ENCODE results near the gene OCRL. TPM values are rescaled to one million over a fixed set of nuclear protein-coding genes. Genes with fewer than 3 reads are reported as not detected.
A peak's percentile ranks its signal among the peaks of the same experiment; 100 is the strongest.

OCRL gene
- total and polyA plus RNA-seq, 2 donors from 2014 or later, result 9.4 to 20.0 TPM

DNA sequence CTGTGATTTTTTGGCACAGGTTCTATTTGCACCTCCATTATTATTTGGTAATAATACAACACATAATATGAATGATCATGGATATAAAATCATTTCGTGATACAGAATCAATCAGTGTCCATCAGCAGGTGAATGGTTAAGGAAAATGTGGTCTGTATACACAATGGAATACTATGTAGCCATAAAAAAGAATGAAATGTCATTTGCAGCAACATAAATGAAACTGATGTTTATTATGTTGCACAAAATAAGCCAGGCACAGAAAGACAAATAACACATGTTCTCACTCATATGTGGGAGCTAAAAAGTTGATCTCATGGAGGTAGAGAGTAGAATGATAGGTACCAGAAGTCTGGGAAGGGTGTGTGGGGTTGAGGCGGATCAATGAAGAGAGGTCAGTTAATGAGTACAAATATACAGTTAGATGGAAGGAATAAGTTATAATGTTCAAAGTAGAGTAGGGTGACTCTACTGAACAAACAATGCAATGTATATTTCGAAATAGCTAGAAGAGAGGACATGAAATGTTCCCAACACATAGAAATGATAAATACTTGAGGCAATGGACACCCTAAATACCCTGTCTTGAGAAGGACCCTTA, 15.7 kb upstream of the OCRL start:
- H3K36me3 ChIP-seq (ENCODE audit: control insufficient read depth in 2 of 3, insufficient read depth in 3 of 3, low read length in 3 of 3), result no peaks in the 10 kb centered on the region
- no peak overlapping the region for H3K9ac ChIP-seq (ENCODE audit: low read length in 3 of 3)
- H3K4me3 ChIP-seq (ENCODE audit: low read length in 3 of 3), result peak overlapping the region in 1 of 3 donors; percentile 50
- TF ChIP-seq, protein P1, sequence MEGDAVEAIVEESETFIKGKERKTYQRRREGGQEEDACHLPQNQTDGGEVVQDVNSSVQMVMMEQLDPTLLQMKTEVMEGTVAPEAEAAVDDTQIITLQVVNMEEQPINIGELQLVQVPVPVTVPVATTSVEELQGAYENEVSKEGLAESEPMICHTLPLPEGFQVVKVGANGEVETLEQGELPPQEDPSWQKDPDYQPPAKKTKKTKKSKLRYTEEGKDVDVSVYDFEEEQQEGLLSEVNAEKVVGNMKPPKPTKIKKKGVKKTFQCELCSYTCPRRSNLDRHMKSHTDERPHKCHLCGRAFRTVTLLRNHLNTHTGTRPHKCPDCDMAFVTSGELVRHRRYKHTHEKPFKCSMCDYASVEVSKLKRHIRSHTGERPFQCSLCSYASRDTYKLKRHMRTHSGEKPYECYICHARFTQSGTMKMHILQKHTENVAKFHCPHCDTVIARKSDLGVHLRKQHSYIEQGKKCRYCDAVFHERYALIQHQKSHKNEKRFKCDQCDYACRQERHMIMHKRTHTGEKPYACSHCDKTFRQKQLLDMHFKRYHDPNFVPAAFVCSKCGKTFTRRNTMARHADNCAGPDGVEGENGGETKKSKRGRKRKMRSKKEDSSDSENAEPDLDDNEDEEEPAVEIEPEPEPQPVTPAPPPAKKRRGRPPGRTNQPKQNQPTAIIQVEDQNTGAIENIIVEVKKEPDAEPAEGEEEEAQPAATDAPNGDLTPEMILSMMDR (IDR thresholded peaks at IDR 0.05; ENCODE audit: borderline replicate concordance, extremely low read depth, insufficient read depth), result no peak
- H3K27ac ChIP-seq (ENCODE audit: low read depth in 2 of 2, low read length in 2 of 2), result no peak overlapping the region
- FAIRE-seq, result no peak
- no peaks in the 10 kb centered on the region for H3K4me1 ChIP-seq (ENCODE audit: control insufficient read depth in 2 of 3, insufficient read depth in 2 of 3, low read depth in 1 of 3, low read length in 3 of 3)
- no peaks in the 10 kb centered on the region for H3K9me3 ChIP-seq (ENCODE audit: control insufficient read depth in 2 of 3, insufficient read depth in 1 of 3, low read length in 3 of 3)
- DNase-seq, result no peak
- intact Hi-C loops (cut with DNase I), result no loop called here
- no peaks in the 10 kb centered on the region for H3K27me3 ChIP-seq (ENCODE audit: control insufficient read depth, insufficient read depth, low read length)

DNA sequence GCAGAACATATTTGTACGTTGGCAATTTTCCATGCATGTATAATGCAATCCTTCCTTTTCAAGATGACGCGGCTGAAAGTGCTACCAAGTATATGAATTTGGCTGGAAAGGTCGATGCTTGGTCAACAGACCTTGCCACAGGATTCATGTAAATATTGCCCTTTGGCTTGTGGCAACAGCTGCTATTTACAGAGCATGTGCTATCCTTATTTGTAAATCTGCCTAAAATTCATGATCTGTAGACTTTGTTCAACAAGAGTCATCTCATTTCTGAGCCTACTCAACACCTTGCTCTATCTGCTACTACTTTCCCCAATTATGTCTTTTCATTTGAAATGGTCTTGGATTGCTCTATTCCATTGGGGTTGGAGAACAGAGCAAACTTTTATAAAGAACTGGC, 14.9 kb upstream of the OCRL start:
- Histone ChIP-seq H3K27me3 (ENCODE audit: control insufficient read depth, insufficient read depth, low read length) (no peaks in the 10 kb centered on the region), H3K9me3 (ENCODE audit: control insufficient read depth in 2 of 3, insufficient read depth in 1 of 3, low read length in 3 of 3) (no peaks in the 10 kb centered on the region), H3K4me3 (ENCODE audit: low read length in 3 of 3) (no peak overlapping the region), H3K36me3 (ENCODE audit: control insufficient read depth in 2 of 3, insufficient read depth in 3 of 3, low read length in 3 of 3) (no peaks in the 10 kb centered on the region), H3K27ac (ENCODE audit: low read depth in 2 of 2, low read length in 2 of 2) (no peak overlapping the region), H3K9ac (ENCODE audit: low read length in 3 of 3) (no peak overlapping the region), H3K4me1 (ENCODE audit: control insufficient read depth in 2 of 3, insufficient read depth in 2 of 3, low read depth in 1 of 3, low read length in 3 of 3) (no peaks in the 10 kb centered on the region)
- DNase-seq (no peak), FAIRE-seq (no peak)
- intact Hi-C loops (cut with DNase I), result no loop called here
- TF ChIP-seq, protein P1 (IDR thresholded peaks at IDR 0.05; ENCODE audit: borderline replicate concordance, extremely low read depth, insufficient read depth), result no peak

DNA sequence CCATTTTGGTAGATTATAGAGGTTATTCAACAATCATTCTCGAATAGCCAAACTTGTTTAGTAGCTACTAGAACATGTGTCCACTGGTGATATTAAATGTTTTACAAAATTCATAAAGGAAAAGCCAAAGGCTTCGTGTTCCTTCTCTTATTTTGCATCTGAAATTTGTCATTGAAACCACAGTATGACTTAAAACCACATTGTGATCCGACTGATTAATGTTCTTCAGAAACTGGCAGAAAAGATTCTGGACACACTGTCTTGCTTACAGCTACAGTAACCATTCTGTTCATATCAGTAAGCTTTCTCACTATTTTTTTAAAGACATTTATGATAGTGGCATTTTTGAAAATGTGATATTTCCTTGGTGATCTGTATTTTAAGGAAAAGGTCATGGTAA, 14.2 kb upstream of the OCRL start:
- intact Hi-C loops (cut with DNase I), result no loop called here
- no peaks in the 10 kb centered on the region for H3K36me3 ChIP-seq (ENCODE audit: control insufficient read depth in 2 of 3, insufficient read depth in 3 of 3, low read length in 3 of 3)
- no peaks in the 10 kb centered on the region for H3K9me3 ChIP-seq (ENCODE audit: control insufficient read depth in 2 of 3, insufficient read depth in 1 of 3, low read length in 3 of 3)
- FAIRE-seq (no peak), DNase-seq (no peak)
- H3K27ac ChIP-seq (ENCODE audit: low read depth in 2 of 2, low read length in 2 of 2), result no peak overlapping the region
- H3K4me3 ChIP-seq (ENCODE audit: low read length in 3 of 3), result no peak overlapping the region
- no peaks in the 10 kb centered on the region for H3K4me1 ChIP-seq (ENCODE audit: control insufficient read depth in 2 of 3, insufficient read depth in 2 of 3, low read depth in 1 of 3, low read length in 3 of 3)
- no peaks in the 10 kb centered on the region for H3K27me3 ChIP-seq (ENCODE audit: control insufficient read depth, insufficient read depth, low read length)
- TF ChIP-seq, protein P1 (IDR thresholded peaks at IDR 0.05; ENCODE audit: borderline replicate concordance, extremely low read depth, insufficient read depth), result no peak
- no peak overlapping the region for H3K9ac ChIP-seq (ENCODE audit: low read length in 3 of 3)

Data from kidney (tissue), 14 donors.